Ishikawa (cell line): ENCODE results near the gene CROCC.

Experiments
- CEBPB ChIP-seq: IDR thresholded peaks from 2 replicates; pipeline ENCODE4 v1.6.1; 2012
- CREB1 ChIP-seq: IDR thresholded peaks from 2 replicates; pipeline ENCODE4 v1.6.1; 2012; ENCODE audit warnings: low read depth
- EGR1 ChIP-seq: IDR thresholded peaks from 2 replicates; pipeline ENCODE4 v1.6.1; 2012
- EP300 ChIP-seq: IDR thresholded peaks from 2 replicates; pipeline ENCODE4 v1.6.1; 2012; ENCODE audit warnings: borderline replicate concordance
- FOXM1 ChIP-seq: IDR thresholded peaks from 2 replicates; pipeline ENCODE4 v1.6.1; 2012; ENCODE audit warnings: low read depth, borderline replicate concordance
- MAX ChIP-seq: IDR thresholded peaks from 2 replicates; pipeline ENCODE4 v1.6.1; 2012
- NFIC ChIP-seq: IDR thresholded peaks from 2 replicates; pipeline ENCODE4 v1.6.1; 2012
- RAD21 ChIP-seq: IDR thresholded peaks from 2 replicates; pipeline ENCODE4 v1.6.1; 2012; ENCODE audit warnings: low read depth
- REST ChIP-seq: IDR thresholded peaks from 2 replicates; pipeline ENCODE4 v1.6.1; 2012; ENCODE audit warnings: low read depth, mild to moderate bottlenecking
- TAF1 ChIP-seq: IDR thresholded peaks from 2 replicates; pipeline ENCODE4 v1.6.1; 2012; ENCODE audit warnings: low read depth, mild to moderate bottlenecking
- TCF12 ChIP-seq: IDR thresholded peaks from 2 replicates; pipeline ENCODE4 v1.6.1; 2012; ENCODE audit warnings: low read depth
- TEAD4 ChIP-seq: IDR thresholded peaks from 2 replicates; pipeline ENCODE4 v1.6.1; 2012
- USF1 ChIP-seq: IDR thresholded peaks from 2 replicates; pipeline ENCODE4 v1.6.1; 2012
- YY1 ChIP-seq: IDR thresholded peaks from 2 replicates; pipeline ENCODE4 v1.6.1; 2012; ENCODE audit warnings: low read depth
- ZBTB7A ChIP-seq: IDR thresholded peaks from 2 replicates; pipeline ENCODE4 v1.6.1; 2012; ENCODE audit warnings: low read depth

Gene CROCC

GRCh38 chr1:16895598-16896315, 26.0 kb upstream of the CROCC start, which contains the start of gene RNU1-2:
Gene RNU1-2, plus strand, starts transcription at chr1:16895980.
- TF ChIP-seq TEAD4 (peak; percentile 56), YY1 (peak; percentile 70), TCF12 (peak; percentile 87), CEBPB (peak; percentile 3; the same call in 1 of the 2 replicates), MAX (0 out of 2 replicates have a peak, but pooled peaks have one; percentile 26), NFIC (peak; percentile 33; the same call in 1 of the 2 replicates), CREB1 (peak; percentile 60), FOXM1 (peak; percentile 56; the same call in 1 of the 2 replicates), EP300 (peak; percentile 64; the same call in 1 of the 2 replicates)

GRCh38 chr1:16896316-16897055, 25.2 kb upstream of the CROCC start:
- TF ChIP-seq MAX (peak; percentile 63), TCF12 (peak; percentile 46; the same call in 1 of the 2 replicates), YY1 (peak; percentile 64)

- TF ChIP-seq RAD21: no peak
- no peak for TF ChIP-seq EP300
- TF ChIP-seq CREB1: no peak
- no peak for TF ChIP-seq TEAD4
- no peak for TF ChIP-seq EGR1
- no peak for TF ChIP-seq YY1
- TF ChIP-seq TCF12: no peak
- no peak for TF ChIP-seq NFIC
- no peak for TF ChIP-seq CEBPB
- TF ChIP-seq ZBTB7A: no peak
- TF ChIP-seq FOXM1: no peak
- TF ChIP-seq TAF1: no peak
- no peak for TF ChIP-seq MAX
- TF ChIP-seq USF1: no peak
- no peak for TF ChIP-seq REST
These were observed 21.0 kb upstream of the CROCC start for GRCh38 chr1:16900751-16901150.

- no peak for TF ChIP-seq CEBPB
- no peak for TF ChIP-seq TAF1
- TF ChIP-seq EGR1: no peak
- no peak for TF ChIP-seq ZBTB7A
- no peak for TF ChIP-seq REST
These were observed 18.7 kb upstream of the CROCC start for GRCh38 chr1:16903054-16903453.

GRCh38 chr1:16903458-16903796, 18.3 kb upstream of the CROCC start:
- TF ChIP-seq REST (no peak), NFIC (no peak), CEBPB (no peak), CREB1 (no peak), ZBTB7A (no peak), FOXM1 (no peak), RAD21 (no peak), TAF1 (no peak), EP300 (no peak), TCF12 (no peak)
